Mesenchymal stem cell (in vitro differentiated cells and primary cell): ENCODE measurements around the gene TSPYL1. TPM values are rescaled to one million over a fixed set of nuclear protein-coding genes. Genes with fewer than 3 reads are reported as not detected.

ENCODE experiments used
- DNase-seq: peaks from one replicate; pipeline ENCODE4 v3.0.0-alpha.2; 2013
- H2AFZ ChIP-seq: one replicate; pipeline ENCODE4 v1.6.1; 2013; ENCODE audit warnings: low read depth, mild to moderate bottlenecking, control low read depth, inconsistent platforms, low read length, moderate library complexity
- H2AK5ac ChIP-seq: 2 replicates; pipeline ENCODE4 v1.6.1; 2013; ENCODE audit warnings: low read length, moderate library complexity, mild to moderate bottlenecking, inconsistent platforms; ENCODE audit not compliant: severe bottlenecking
- H2BK120ac ChIP-seq: one replicate; pipeline ENCODE4 v1.6.1; 2013; ENCODE audit warnings: low read depth, mild to moderate bottlenecking, inconsistent platforms, low read length, moderate library complexity
- H2BK12ac ChIP-seq, 2 experiments: one replicate each; pipeline ENCODE4 v1.6.1; 2013; ENCODE audit warnings: inconsistent platforms in 2 of 2, low read length in 2 of 2, mild to moderate bottlenecking in 2 of 2, moderate library complexity in 2 of 2, control low read depth in 1 of 2
- H2BK15ac ChIP-seq: one replicate; pipeline ENCODE4 v1.6.1; 2013; ENCODE audit warnings: mild to moderate bottlenecking, low read depth, inconsistent platforms; ENCODE audit not compliant: poor library complexity, severe bottlenecking
- H2BK5ac ChIP-seq: 2 replicates; pipeline ENCODE4 v1.6.1; 2013; ENCODE audit warnings: low read depth, mild to moderate bottlenecking, low read length, control low read depth, inconsistent platforms; ENCODE audit not compliant: poor library complexity, severe bottlenecking
- H3K14ac ChIP-seq, 2 experiments: one replicate each; pipeline ENCODE4 v1.6.1; 2013; ENCODE audit warnings: inconsistent platforms in 2 of 2, low read length in 2 of 2, control low read depth in 1 of 2, mild to moderate bottlenecking in 1 of 2, moderate library complexity in 1 of 2
- H3K18ac ChIP-seq, 2 experiments: one replicate each; pipeline ENCODE4 v1.6.1; 2013; ENCODE audit warnings: inconsistent platforms in 2 of 2, low read length in 2 of 2, control low read depth in 1 of 2, low read depth in 1 of 2, mild to moderate bottlenecking in 1 of 2
- H3K23ac ChIP-seq, 2 experiments: one replicate each; pipeline ENCODE4 v1.6.1; 2013; ENCODE audit warnings: inconsistent platforms in 2 of 2, low read length in 2 of 2, mild to moderate bottlenecking in 2 of 2, moderate library complexity in 2 of 2, control low read depth in 1 of 2
- H3K27ac ChIP-seq: 2 replicates; pipeline ENCODE4 v1.5.1; 2013; ENCODE audit warnings: mild to moderate bottlenecking, moderate library complexity, low read length, control low read depth, inconsistent platforms; ENCODE audit not compliant: poor library complexity, severe bottlenecking
- H3K27me3 ChIP-seq, 2 experiments: 2 replicates each; pipeline versions ENCODE4 v1.6.1 to v1.7.0; 2013; ENCODE audit warnings: low read length in 2 of 2, mild to moderate bottlenecking in 2 of 2, moderate library complexity in 2 of 2, control low read depth in 1 of 2, inconsistent platforms in 1 of 2; ENCODE audit not compliant: control insufficient read depth in 1 of 2, insufficient read depth in 1 of 2
- H3K36me3 ChIP-seq, 2 experiments: 2 replicates each; pipeline versions ENCODE4 v1.6.1 to v1.7.0; 2013; ENCODE audit warnings: low read length in 2 of 2, control low read depth in 1 of 2, inconsistent platforms in 1 of 2, low read depth in 1 of 2, mild to moderate bottlenecking in 1 of 2; ENCODE audit not compliant: insufficient read depth in 2 of 2, control insufficient read depth in 1 of 2
- H3K4ac ChIP-seq, 2 experiments: one replicate each; pipeline ENCODE4 v1.6.1; 2013; ENCODE audit warnings: inconsistent platforms in 2 of 2, low read length in 2 of 2, mild to moderate bottlenecking in 2 of 2, moderate library complexity in 2 of 2, control low read depth in 1 of 2, low read depth in 1 of 2
- H3K4me1 ChIP-seq: 2 replicates; pipeline ENCODE4 v1.6.1; 2013; ENCODE audit warnings: low read depth, low read length, control low read depth; ENCODE audit not compliant: control insufficient read depth, insufficient read depth
- H3K4me2 ChIP-seq: 2 replicates; pipeline ENCODE4 v1.6.1; 2013; ENCODE audit warnings: low read length, mild to moderate bottlenecking, inconsistent platforms; ENCODE audit not compliant: poor library complexity, severe bottlenecking
- H3K4me3 ChIP-seq, 2 experiments: 2 replicates each; pipeline versions ENCODE4 v1.5.1 to v1.7.0; 2013; ENCODE audit warnings: low read length in 2 of 2, mild to moderate bottlenecking in 2 of 2, control low read depth in 1 of 2, low read depth in 1 of 2; ENCODE audit not compliant: insufficient read depth in 1 of 2
- H3K79me1 ChIP-seq: replicated peaks from 2 replicates; pipeline ENCODE4 v1.6.1; 2013; ENCODE audit warnings: mild to moderate bottlenecking, control low read depth, low read length, inconsistent platforms; ENCODE audit not compliant: poor library complexity, severe bottlenecking
- H3K9ac ChIP-seq: 2 replicates; pipeline ENCODE4 v1.7.0; 2013; ENCODE audit warnings: mild to moderate bottlenecking, low read length, moderate library complexity
- H3K9me3 ChIP-seq: 2 replicates; pipeline ENCODE4 v1.7.0; 2013; ENCODE audit warnings: mild to moderate bottlenecking, low read length; ENCODE audit not compliant: control insufficient read depth
- H4K8ac ChIP-seq: one replicate; pipeline ENCODE4 v1.6.1; 2013; ENCODE audit warnings: inconsistent platforms, mild to moderate bottlenecking, low read length, moderate library complexity
- H4K91ac ChIP-seq: one replicate; pipeline ENCODE4 v1.6.1; 2013; ENCODE audit warnings: mild to moderate bottlenecking, low read length, inconsistent platforms
- WGBS: methylation state at CpG from one replicate; pipeline ENCODE4 v1.1.7; 2013; ENCODE audit warnings: mixed read lengths; 5-methylcytosine and 5-hydroxymethylcytosine counted together
- polyA plus RNA-seq, 2 experiments: library from polyadenylated mRNA; stranded (reverse); fragments of 200-250 nt; gene quantifications; one replicate each; pipeline ENCODE4 v1.2.3, GENCODE V29; 2013

Gene TSPYL1
- polyA plus RNA-seq (2013, experiment 1 of 2): 49.4 TPM
- polyA plus RNA-seq (2013, experiment 2 of 2): 49.2 TPM

DNA sequence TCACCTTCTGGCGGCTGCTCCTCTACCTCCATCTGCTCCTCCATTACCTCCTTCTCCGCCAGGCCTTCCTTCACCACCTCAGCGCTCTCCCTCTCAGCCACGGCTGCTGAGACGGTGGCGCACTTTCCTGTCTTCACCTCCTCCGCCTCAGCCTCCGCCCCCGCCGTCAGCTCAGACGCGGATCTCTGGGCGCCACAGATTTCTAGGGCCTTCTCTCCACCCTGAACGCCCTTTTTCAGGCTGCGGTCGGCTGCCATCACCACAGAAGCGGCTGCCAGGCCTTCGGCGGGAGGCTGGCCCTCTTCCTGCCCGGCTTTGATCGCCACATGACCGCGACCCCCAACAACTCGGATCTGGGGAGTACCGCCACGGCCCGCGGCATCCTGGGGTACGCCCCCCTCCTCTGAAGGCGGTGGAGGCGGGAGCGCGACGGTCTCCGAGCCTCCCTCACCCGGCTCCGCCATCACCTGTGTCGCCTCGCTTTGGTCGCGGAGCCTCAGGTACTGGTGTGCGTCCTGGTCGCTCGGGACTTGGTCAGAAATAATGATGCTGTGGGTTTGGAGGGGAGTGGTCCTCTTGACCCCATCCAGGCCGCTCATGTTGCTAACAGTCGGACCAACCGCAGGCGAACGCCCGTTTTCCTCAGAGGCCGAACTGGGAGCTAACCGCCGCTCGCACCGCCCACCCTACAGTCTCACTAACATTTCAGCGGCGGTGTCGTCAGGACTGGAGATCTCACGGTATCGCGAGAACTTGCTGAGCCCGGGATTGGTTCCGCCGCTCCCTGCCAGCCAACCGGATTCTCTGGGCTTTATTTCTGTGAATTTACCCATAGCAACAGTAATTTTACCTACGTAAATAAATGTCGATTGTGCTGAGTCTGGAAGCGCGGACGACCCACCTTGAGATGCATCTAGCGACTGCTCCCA lies at the start of gene TSPYL1:
Gene TSPYL1 (minus strand): TSS at position 699 of the 929 bp plus-strand sequence. CDS start 100 bp downstream, at position 599.
- Histone ChIP-seq H3K27me3 (no peaks in the 10 kb centered on the region), H4K91ac (peak within 1 kb of the TSS; percentile 54), H2BK5ac (peak within 1 kb of the TSS; percentile 9), H3K4me2 (peak within 1 kb of the TSS; percentile 74), H4K8ac (peak within 1 kb of the TSS; percentile 73), H3K18ac (peak within 1 kb of the TSS; percentile 93 to 97), H3K79me1 (peaks cover 5% of the 10 kb centered on the region), H3K23ac (peak within 1 kb of the TSS in 1 of 2 experiments; percentile 2), H3K14ac (peak within 1 kb of the TSS in 1 of 2 experiments; percentile 90), H3K36me3 (peaks cover 4 to 31% of the 10 kb centered on the region in 2 experiments), H3K4me1 (peaks cover 7% of the 10 kb centered on the region), H2BK12ac (peak within 1 kb of the TSS in 1 of 2 experiments; percentile 22), H3K4me3 (peak within 1 kb of the TSS; percentile 77 to 95), H3K4ac (peak within 1 kb of the TSS; percentile 80 to 85), H3K9ac (peak within 1 kb of the TSS; percentile 96), H2AK5ac (peak within 1 kb of the TSS; percentile 46), H3K9me3 (no peaks in the 10 kb centered on the region), H2AFZ (peak within 1 kb of the TSS; percentile 62), H2BK120ac (peak within 1 kb of the TSS; percentile 85), H2BK15ac (peak within 1 kb of the TSS; percentile 90), H3K27ac (peak within 1 kb of the TSS; percentile 97)
- under 1% methylated on average over 52 of the region's 71 CpGs for WGBS
- peak; percentile 98 for DNase-seq

DNA sequence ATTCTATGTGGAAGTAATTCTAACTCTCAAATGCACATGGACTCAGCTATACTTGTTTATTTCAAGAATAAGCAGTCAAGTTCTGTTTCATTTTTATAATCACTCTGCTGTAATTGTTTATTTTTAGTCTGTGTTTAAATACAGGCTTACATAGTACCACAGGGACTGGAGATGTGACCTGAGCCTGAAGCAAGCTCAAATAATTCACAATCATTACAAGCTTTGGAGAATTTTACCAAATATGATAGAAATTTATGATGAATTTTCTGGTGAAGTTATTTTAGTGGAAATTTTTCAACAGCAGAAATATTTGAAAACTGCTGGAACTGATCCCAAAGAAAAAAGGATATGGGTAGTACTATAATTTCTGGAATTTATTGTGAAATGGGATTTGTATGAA lies 49.4 kb upstream of the TSPYL1 start:
- peak; percentile 42 for DNase-seq
- H2BK15ac ChIP-seq: no peak overlapping the region
- H4K91ac ChIP-seq: no peak overlapping the region
- no peak overlapping the region for H3K4ac ChIP-seq
- no peaks in the 10 kb centered on the region for H3K4me1 ChIP-seq
- H3K27ac ChIP-seq: no peak overlapping the region
- no peak overlapping the region for H3K18ac ChIP-seq
- no peak overlapping the region for H2AFZ ChIP-seq
- no peak overlapping the region for H4K8ac ChIP-seq
- no peaks in the 10 kb centered on the region for H3K79me1 ChIP-seq
- H3K9me3 ChIP-seq: no peaks in the 10 kb centered on the region
- no peak overlapping the region for H2BK120ac ChIP-seq
- H3K27me3 ChIP-seq: no peaks in the 10 kb centered on the region
- peak overlapping the region; percentile 19 for H3K9ac ChIP-seq
- H3K36me3 ChIP-seq: no peaks in the 10 kb centered on the region
- no peak overlapping the region for H3K23ac ChIP-seq
- H2BK5ac ChIP-seq: no peak overlapping the region
- no peak overlapping the region for H3K4me2 ChIP-seq
- no peak overlapping the region for H2BK12ac ChIP-seq
- H2AK5ac ChIP-seq: no peak overlapping the region
- H3K4me3 ChIP-seq: no peak overlapping the region
- no peak overlapping the region for H3K14ac ChIP-seq

DNA sequence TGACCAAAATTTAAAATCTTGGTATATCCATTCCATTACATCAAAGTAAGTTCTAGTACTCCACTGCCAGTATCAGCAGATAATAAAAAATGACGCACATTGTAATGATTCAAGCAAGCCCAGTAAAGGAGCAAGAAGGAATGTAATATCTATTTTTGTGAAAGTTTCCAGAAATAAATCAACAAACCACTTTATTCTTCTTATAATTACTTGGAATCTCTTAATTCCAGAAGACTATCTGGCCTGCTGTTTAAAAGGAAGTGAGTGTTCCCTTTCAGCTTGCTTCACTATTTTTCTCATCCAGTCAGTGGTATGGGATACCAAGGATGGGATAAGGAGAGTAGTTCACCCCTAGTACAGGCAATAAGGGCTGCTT lies 48.8 kb upstream of the TSPYL1 start:
- no peaks in the 10 kb centered on the region for H3K9me3 ChIP-seq
- H3K4me2 ChIP-seq: no peak overlapping the region
- H2BK120ac ChIP-seq: no peak overlapping the region
- no CpG with 5 or more reads among the region's 1 CpG for WGBS
- no peak overlapping the region for H3K27ac ChIP-seq
- DNase-seq: peak; percentile 33
- H3K4ac ChIP-seq: no peak overlapping the region
- H3K23ac ChIP-seq: no peak overlapping the region
- H3K4me3 ChIP-seq: no peak overlapping the region
- no peaks in the 10 kb centered on the region for H3K36me3 ChIP-seq
- no peak overlapping the region for H2AFZ ChIP-seq
- H3K9ac ChIP-seq: peak overlapping the region; percentile 19
- H3K18ac ChIP-seq: peak overlapping the region in 1 of 2 experiments; percentile 89
- H4K91ac ChIP-seq: no peak overlapping the region
- H3K27me3 ChIP-seq: no peaks in the 10 kb centered on the region
- H4K8ac ChIP-seq: no peak overlapping the region
- H2BK15ac ChIP-seq: no peak overlapping the region
- no peak overlapping the region for H2BK5ac ChIP-seq
- no peak overlapping the region for H2AK5ac ChIP-seq
- peaks cover 3% of the 10 kb centered on the region for H3K79me1 ChIP-seq
- H2BK12ac ChIP-seq: no peak overlapping the region
- H3K14ac ChIP-seq: no peak overlapping the region
- no peaks in the 10 kb centered on the region for H3K4me1 ChIP-seq

DNA sequence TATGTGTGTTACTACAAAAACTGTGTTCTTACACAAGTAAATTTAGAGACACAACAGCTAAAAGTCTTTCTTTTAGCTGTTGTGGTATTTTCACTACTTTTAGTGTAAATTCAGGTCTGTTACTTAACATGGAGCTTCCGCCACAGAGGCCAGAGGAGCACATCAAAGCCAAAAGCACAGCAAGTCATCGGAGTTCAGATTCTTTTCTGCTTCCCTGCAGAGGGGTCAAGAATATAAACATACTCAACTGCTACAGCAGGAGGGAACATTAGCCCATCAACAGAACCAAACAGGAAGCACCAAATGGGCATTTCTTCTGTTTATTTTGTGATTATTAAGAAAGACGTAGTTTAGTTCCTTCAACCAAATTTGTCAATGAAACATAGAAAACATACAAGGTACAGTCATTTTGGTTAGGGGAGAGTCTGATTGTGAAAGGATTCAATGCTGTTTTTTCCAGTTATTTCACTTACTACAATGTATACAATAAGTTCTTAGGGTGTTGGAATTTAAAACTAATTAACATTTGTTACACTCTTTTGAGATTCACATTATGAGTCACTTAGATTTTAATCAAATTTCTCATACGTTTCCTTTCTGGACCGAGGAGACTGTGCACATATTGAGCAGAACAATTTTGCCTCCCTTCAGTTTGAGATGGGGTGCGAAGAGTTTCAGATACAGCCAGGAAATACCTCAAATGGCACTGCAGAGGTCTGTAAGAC lies 48.2 kb upstream of the TSPYL1 start:
- H2AK5ac ChIP-seq: no peak overlapping the region
- H2BK12ac ChIP-seq: no peak overlapping the region
- no peaks in the 10 kb centered on the region for H3K9me3 ChIP-seq
- peak overlapping the region in 1 of 2 experiments; percentile 49 for H3K4ac ChIP-seq
- DNase-seq: peak; percentile 65
- no peaks in the 10 kb centered on the region for H3K4me1 ChIP-seq
- no peak overlapping the region for H3K14ac ChIP-seq
- no peak overlapping the region for H3K23ac ChIP-seq
- no peak overlapping the region for H4K91ac ChIP-seq
- peak overlapping the region in 1 of 2 experiments; percentile 89 for H3K18ac ChIP-seq
- WGBS: 40% methylated on average over 5 of the region's 6 CpGs
- H3K4me3 ChIP-seq: no peak overlapping the region
- H3K27me3 ChIP-seq: no peaks in the 10 kb centered on the region
- H4K8ac ChIP-seq: no peak overlapping the region
- peak overlapping the region; percentile 19 for H3K9ac ChIP-seq
- H2BK5ac ChIP-seq: no peak overlapping the region
- H2AFZ ChIP-seq: no peak overlapping the region
- no peak overlapping the region for H2BK120ac ChIP-seq
- peaks cover 3% of the 10 kb centered on the region for H3K79me1 ChIP-seq
- H3K27ac ChIP-seq: no peak overlapping the region
- no peak overlapping the region for H3K4me2 ChIP-seq
- no peak overlapping the region for H2BK15ac ChIP-seq
- no peaks in the 10 kb centered on the region for H3K36me3 ChIP-seq
